Astrocyte of the cerebellum (primary cell): ENCODE data around the gene UBE4B.
"Not testable (repeated sequence)": the region's sequence is repeated elsewhere in the genome, so short reads cannot be mapped to it uniquely, and the experiment has no call there.

Source experiments
- DNase-seq: peaks from one replicate; pipeline ENCODE4 v3.0.0-alpha.2; 2011; ENCODE audit warnings: low read depth
- H3K4me3 ChIP-seq: 2 replicates; pipeline ENCODE4 v1.5.1; 2011; ENCODE audit warnings: mild to moderate bottlenecking, low read depth, low read length, moderate library complexity
- CTCF ChIP-seq: IDR thresholded peaks from 2 replicates; pipeline ENCODE4 v1.5.1; 2012; ENCODE audit warnings: low read length, low read depth, moderate library complexity, mild to moderate bottlenecking; ENCODE audit errors: missing control alignments
- in situ Hi-C: cut with HindIII; loops from 2 replicates; pipeline ENCODE4 v1.10.0; 2017; ENCODE audit warnings: low sequenced_read_pairs

UBE4B gene

GRCh38 chr1:10213186-10213705, 180.5 kb downstream of the UBE4B start:
- H3K4me3 ChIP-seq = no peak overlapping the region
- no peak for DNase-seq
- in situ Hi-C loops = no loop called here
- no peak for TF ChIP-seq CTCF

- H3K4me3 ChIP-seq = no peak overlapping the region
- no peak for TF ChIP-seq CTCF
- in situ Hi-C loops = no loop called here
- DNase-seq = no peak
These were observed 183.5 kb downstream of the UBE4B start for GRCh38 chr1:10216090-10216749.

GRCh38 chr1:10217748-10218441, 185.1 kb downstream of the UBE4B start:
- no peak for DNase-seq
- no peak for TF ChIP-seq CTCF
- no peak overlapping the region for H3K4me3 ChIP-seq
- in situ Hi-C loops = no loop called here

- TF ChIP-seq CTCF = no peak
- in situ Hi-C loops = no loop called here
These were observed 187.4 kb downstream of the UBE4B start for GRCh38 chr1:10220200-10220599.

GRCh38 chr1:10220657-10221056, 187.9 kb downstream of the UBE4B start:
- in situ Hi-C loops, DNase-seq, H3K4me3 ChIP-seq: not testable (repeated sequence)

More at GRCh38 chr1:10220200-10220599, 187.4 kb downstream of the UBE4B start:
- H3K4me3 ChIP-seq = no peak overlapping the region
- DNase-seq = no peak

- TF ChIP-seq CTCF = no peak
- DNase-seq = peak; percentile 47
- in situ Hi-C loops = no loop called here
These were observed 192.8 kb downstream of the UBE4B start for GRCh38 chr1:10225573-10225972.

GRCh38 chr1:10228528-10228927, 195.8 kb downstream of the UBE4B start:
- in situ Hi-C loops = no loop called here
- DNase-seq = no peak
- no peak overlapping the region for H3K4me3 ChIP-seq
- no peak for TF ChIP-seq CTCF

More at GRCh38 chr1:10225573-10225972, 192.8 kb downstream of the UBE4B start:
- no peak overlapping the region for H3K4me3 ChIP-seq
